ENCODE results near the gene RGS12.

The RGS12 gene

GRCh38 chr4:3253808-3254207, 39.0 kb upstream of the RGS12 start:
- DNase-seq, result no peak

GRCh38 chr4:3254302-3255131, 38.3 kb upstream of the RGS12 start:
- no peak for DNase-seq

GRCh38 chr4:3255611-3256186, 37.1 kb upstream of the RGS12 start:
- no peak for DNase-seq

- DNase-seq, result no peak
Observed at GRCh38 chr4:3256230-3257102, 36.4 kb upstream of the RGS12 start.

GRCh38 chr4:3257103-3257555, 35.7 kb upstream of the RGS12 start:
- DNase-seq, result no peak

GRCh38 chr4:3257556-3258482, 35.0 kb upstream of the RGS12 start:
- DNase-seq, result peak in 1 of 2 experiments; percentile 14

GRCh38 chr4:3261411-3262207, 31.2 kb upstream of the RGS12 start:
- no peak for DNase-seq

- no peak for DNase-seq
Observed at GRCh38 chr4:3262208-3263052, 30.4 kb upstream of the RGS12 start.

- no peak for DNase-seq
Observed at GRCh38 chr4:3263053-3263875, 29.6 kb upstream of the RGS12 start.

GRCh38 chr4:3263876-3264193, 29.0 kb upstream of the RGS12 start:
- DNase-seq, result no peak

GRCh38 chr4:3266076-3266475, 26.7 kb upstream of the RGS12 start:
- DNase-seq, result no peak

GRCh38 chr4:3267576-3268394, 25.0 kb upstream of the RGS12 start:
- DNase-seq, result no peak

GRCh38 chr4:3268395-3269104, 24.3 kb upstream of the RGS12 start:
- DNase-seq, result no peak

- DNase-seq, result no peak
Observed at GRCh38 chr4:3269105-3269927, 23.5 kb upstream of the RGS12 start.

- no peak for DNase-seq
Observed at GRCh38 chr4:3269991-3270611, 22.7 kb upstream of the RGS12 start.

- no peak for DNase-seq
Observed at GRCh38 chr4:3271131-3271530, 21.7 kb upstream of the RGS12 start.

GRCh38 chr4:3276986-3277385, 15.8 kb upstream of the RGS12 start:
- no peak for DNase-seq
